ENCODE measurements around the gene IL15RA.
A peak's percentile ranks its signal among the peaks of the same experiment; 100 is the strongest.

IL15RA gene

GRCh38 chr10:5960070-5960972, 17.0 kb downstream of the IL15RA start:
- H3K9me3 Mint-ChIP-seq: no peaks in the 10 kb centered on the region
- DNase-seq: no peak
- H3K27me3 Mint-ChIP-seq: no peaks in the 10 kb centered on the region
- no peaks in the 10 kb centered on the region for H3K4me1 Mint-ChIP-seq (ENCODE audit: low read depth in 2 of 2)
- peaks cover 73% of the 10 kb centered on the region for H3K36me3 Mint-ChIP-seq (ENCODE audit: insufficient read depth)
- ATAC-seq (replicated peaks): no peak
- H3K4me3 Mint-ChIP-seq: no peak overlapping the region
- H3K27ac Mint-ChIP-seq: no peak overlapping the region

DNA sequence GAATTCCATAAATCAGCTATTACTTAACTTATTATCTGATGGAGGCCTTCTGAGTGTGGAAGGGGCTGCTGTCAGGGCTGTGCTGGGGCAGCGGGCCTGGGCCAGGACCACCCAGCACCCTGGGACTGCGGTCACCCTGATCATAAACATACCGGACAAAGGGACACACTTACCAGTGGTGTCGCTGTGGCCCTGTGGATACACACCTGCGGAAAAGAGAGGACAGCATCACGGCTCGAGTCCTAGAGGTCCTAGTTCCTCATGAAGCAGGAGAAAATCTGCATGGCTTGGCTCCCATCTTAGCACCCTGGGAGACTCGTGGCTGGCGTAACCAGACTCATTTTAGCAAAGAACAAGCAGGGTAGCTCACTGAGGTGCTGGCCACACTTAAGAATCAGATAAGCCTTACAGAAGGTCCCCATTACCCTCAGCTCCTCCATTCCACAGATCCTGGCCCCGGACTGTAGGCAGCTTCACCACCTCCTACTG, 17.7 kb downstream of the IL15RA start:
- Mint-ChIP-seq H3K4me1 (ENCODE audit: low read depth in 2 of 2) (no peaks in the 10 kb centered on the region), H3K27ac (no peak overlapping the region), H3K27me3 (no peaks in the 10 kb centered on the region), H3K9me3 (no peaks in the 10 kb centered on the region), H3K36me3 (ENCODE audit: insufficient read depth) (peaks cover 75% of the 10 kb centered on the region), H3K4me3 (no peak overlapping the region)
- DNase-seq (no peak), ATAC-seq (replicated peaks) (no peak)

GRCh38 chr10:5959142-5959541, 18.2 kb downstream of the IL15RA start:
- H3K27ac Mint-ChIP-seq: peak overlapping the region in 1 of 2 donors; percentile 16
- H3K36me3 Mint-ChIP-seq (ENCODE audit: insufficient read depth): peaks cover 73% of the 10 kb centered on the region

GRCh38 chr10:5958675-5959074, 18.7 kb downstream of the IL15RA start:
- Mint-ChIP-seq H3K4me3 (no peak overlapping the region), H3K36me3 (ENCODE audit: insufficient read depth) (peaks cover 77% of the 10 kb centered on the region), H3K27ac (peak overlapping the region in 1 of 2 donors; percentile 16), H3K27me3 (no peaks in the 10 kb centered on the region), H3K9me3 (no peaks in the 10 kb centered on the region), H3K4me1 (ENCODE audit: low read depth in 2 of 2) (no peaks in the 10 kb centered on the region)
- no peak for ATAC-seq (replicated peaks)
- DNase-seq: no peak

More at GRCh38 chr10:5959142-5959541, 18.2 kb downstream of the IL15RA start:
- H3K4me1 Mint-ChIP-seq (ENCODE audit: low read depth in 2 of 2): no peaks in the 10 kb centered on the region
- no peak for DNase-seq
- H3K9me3 Mint-ChIP-seq: no peaks in the 10 kb centered on the region
- H3K27me3 Mint-ChIP-seq: no peaks in the 10 kb centered on the region
- ATAC-seq (replicated peaks): no peak
- no peak overlapping the region for H3K4me3 Mint-ChIP-seq

DNA sequence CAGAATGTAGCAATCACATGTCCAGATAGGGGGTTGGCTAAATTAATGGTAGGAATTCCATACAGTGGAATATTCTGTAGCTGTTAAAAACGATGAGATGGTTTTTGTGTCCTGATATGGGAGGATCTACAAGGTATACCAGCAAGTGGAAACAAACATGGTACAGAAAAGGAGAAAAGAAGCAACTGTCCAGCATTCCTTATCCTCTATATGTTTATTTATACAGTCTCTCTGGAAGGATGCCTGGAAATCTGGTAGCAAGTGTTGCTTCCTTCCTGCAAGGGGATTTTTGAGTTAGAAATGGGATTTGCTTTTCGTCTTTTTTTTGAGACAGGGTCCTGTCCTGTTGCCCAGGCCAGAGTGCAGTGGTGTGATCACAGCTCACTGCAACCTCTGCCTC, 19.3 kb downstream of the IL15RA start:
- H3K27ac Mint-ChIP-seq: no peak overlapping the region

DNA sequence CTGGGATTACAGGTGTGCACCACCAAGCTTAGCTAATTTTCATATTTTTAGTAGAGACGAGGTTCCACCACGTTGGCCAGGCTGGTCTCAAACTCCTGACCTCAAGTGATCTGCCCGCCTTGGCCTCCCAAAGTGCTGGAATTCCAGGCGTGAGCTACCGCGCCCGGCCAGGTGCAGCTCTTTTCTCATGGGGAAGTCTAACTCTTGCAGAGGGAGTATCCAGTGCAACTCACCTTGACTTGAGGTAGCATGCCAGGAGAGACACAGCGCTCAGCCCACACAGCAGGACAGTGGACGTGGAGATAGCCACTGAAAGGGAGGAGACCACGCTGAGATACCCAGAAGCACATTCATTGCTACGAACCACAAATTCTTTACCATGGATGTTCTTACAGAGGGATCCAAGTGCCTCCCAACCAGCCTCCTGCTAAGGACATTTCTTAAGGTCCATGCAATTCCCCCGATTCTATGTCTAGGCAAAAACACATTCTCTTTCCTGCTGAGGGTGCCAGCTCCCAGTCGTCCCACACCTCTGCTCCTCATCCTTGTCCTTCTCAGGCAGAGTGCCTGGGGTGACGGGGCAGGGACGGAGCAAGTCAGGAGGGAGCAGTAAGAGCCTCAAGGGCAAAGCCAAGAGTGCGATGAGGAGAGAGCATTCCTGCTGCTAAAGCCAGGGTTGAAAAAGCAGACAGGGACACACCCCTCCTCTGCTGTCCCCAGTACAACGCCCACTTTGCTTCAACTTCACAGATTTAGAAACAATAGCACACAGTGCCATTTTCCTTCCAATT, 21.0 kb downstream of the IL15RA start:
- Mint-ChIP-seq H3K27ac (peak overlapping the region; percentile 25 to 74), H3K36me3 (ENCODE audit: insufficient read depth) (peaks cover 71% of the 10 kb centered on the region), H3K27me3 (no peaks in the 10 kb centered on the region), H3K4me3 (no peak overlapping the region), H3K4me1 (ENCODE audit: low read depth in 2 of 2) (peaks cover 0 to 2% of the 10 kb centered on the region in 2 donors), H3K9me3 (no peaks in the 10 kb centered on the region)
- ATAC-seq (replicated peaks): no peak
- DNase-seq: no peak

More for the DNA sequence above, 19.3 kb downstream of the IL15RA start:
- Mint-ChIP-seq H3K4me3 (no peak overlapping the region), H3K4me1 (ENCODE audit: low read depth in 2 of 2) (peaks cover 0 to 2% of the 10 kb centered on the region in 2 donors), H3K9me3 (no peaks in the 10 kb centered on the region), H3K36me3 (ENCODE audit: insufficient read depth) (peaks cover 77% of the 10 kb centered on the region), H3K27me3 (no peaks in the 10 kb centered on the region)
- no peak for ATAC-seq (replicated peaks)
- no peak for DNase-seq

GRCh38 chr10:5953676-5954075, 23.7 kb downstream of the IL15RA start:
- ATAC-seq (replicated peaks): no peak
- peak overlapping the region; percentile 51 to 65 for H3K27ac Mint-ChIP-seq
- H3K4me1 Mint-ChIP-seq (ENCODE audit: low read depth in 2 of 2): peaks cover 2 to 4% of the 10 kb centered on the region in 2 donors

GRCh38 chr10:5952731-5953385, 24.5 kb downstream of the IL15RA start:
- Mint-ChIP-seq H3K4me1 (ENCODE audit: low read depth in 2 of 2) (peaks cover 2 to 4% of the 10 kb centered on the region in 2 donors), H3K27ac (peak overlapping the region in 1 of 2 donors; percentile 51), H3K36me3 (ENCODE audit: insufficient read depth) (peaks cover 48% of the 10 kb centered on the region), H3K4me3 (no peak overlapping the region), H3K9me3 (no peaks in the 10 kb centered on the region), H3K27me3 (no peaks in the 10 kb centered on the region)
- no peak for ATAC-seq (replicated peaks)
- no peak for DNase-seq

More at GRCh38 chr10:5953676-5954075, 23.7 kb downstream of the IL15RA start:
- Mint-ChIP-seq H3K36me3 (ENCODE audit: insufficient read depth) (peaks cover 54% of the 10 kb centered on the region), H3K4me3 (no peak overlapping the region), H3K9me3 (no peaks in the 10 kb centered on the region), H3K27me3 (no peaks in the 10 kb centered on the region)
- DNase-seq: no peak

- H3K4me3 Mint-ChIP-seq: no peak overlapping the region
- H3K9me3 Mint-ChIP-seq: no peaks in the 10 kb centered on the region
- peaks cover 2 to 4% of the 10 kb centered on the region in 2 donors for H3K4me1 Mint-ChIP-seq (ENCODE audit: low read depth in 2 of 2)
- H3K36me3 Mint-ChIP-seq (ENCODE audit: insufficient read depth): peaks cover 40% of the 10 kb centered on the region
- ATAC-seq (replicated peaks) (no peak), DNase-seq (no peak)
- no peak overlapping the region for H3K27ac Mint-ChIP-seq
- H3K27me3 Mint-ChIP-seq: no peaks in the 10 kb centered on the region
Measured at GRCh38 chr10:5951721-5952407, 25.5 kb downstream of the IL15RA start.

GRCh38 chr10:5951167-5951711, 26.1 kb downstream of the IL15RA start:
- Mint-ChIP-seq H3K4me1 (ENCODE audit: low read depth in 2 of 2) (peaks cover 2 to 4% of the 10 kb centered on the region in 2 donors), H3K27me3 (no peaks in the 10 kb centered on the region), H3K9me3 (no peaks in the 10 kb centered on the region), H3K36me3 (ENCODE audit: insufficient read depth) (peaks cover 36% of the 10 kb centered on the region), H3K27ac (no peak overlapping the region), H3K4me3 (no peak overlapping the region)
- no peak for DNase-seq
- no peak for ATAC-seq (replicated peaks)

GRCh38 chr10:5949009-5949759, 28.2 kb downstream of the IL15RA start:
- H3K4me3 Mint-ChIP-seq: no peak overlapping the region
- H3K9me3 Mint-ChIP-seq: no peaks in the 10 kb centered on the region
- ATAC-seq (replicated peaks): no peak
- no peaks in the 10 kb centered on the region for H3K27me3 Mint-ChIP-seq
- no peak for DNase-seq
- peaks cover 19% of the 10 kb centered on the region for H3K36me3 Mint-ChIP-seq (ENCODE audit: insufficient read depth)
- H3K4me1 Mint-ChIP-seq (ENCODE audit: low read depth in 2 of 2): peaks cover 8 to 9% of the 10 kb centered on the region in 2 donors
- peak overlapping the region in 1 of 2 donors; percentile 13 for H3K27ac Mint-ChIP-seq

DNA sequence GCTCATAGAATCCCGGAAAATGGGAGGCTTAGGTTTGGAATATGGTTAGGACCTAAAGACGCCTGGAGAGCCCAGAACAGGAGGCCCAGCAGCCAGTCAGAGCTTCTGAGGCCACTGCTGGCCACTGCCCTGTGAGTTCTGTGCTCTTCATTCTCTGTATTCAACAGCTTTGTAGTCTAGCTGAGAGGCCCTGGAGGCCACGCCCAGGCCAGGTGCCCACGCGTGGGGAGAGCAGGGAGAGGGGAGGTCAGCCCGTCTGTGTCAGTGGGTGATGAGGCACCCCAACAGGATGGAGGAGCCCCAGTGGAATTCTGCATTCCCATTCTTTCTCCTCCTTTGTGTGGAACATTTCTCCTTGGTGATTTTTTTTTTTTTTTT, 29.1 kb downstream of the IL15RA start:
- Mint-ChIP-seq H3K4me1 (ENCODE audit: low read depth in 2 of 2) (peaks cover 8 to 9% of the 10 kb centered on the region in 2 donors), H3K36me3 (ENCODE audit: insufficient read depth) (peaks cover 10% of the 10 kb centered on the region), H3K9me3 (no peaks in the 10 kb centered on the region), H3K27me3 (no peaks in the 10 kb centered on the region), H3K4me3 (no peak overlapping the region), H3K27ac (no peak overlapping the region)
- ATAC-seq (replicated peaks) (no peak), DNase-seq (no peak)

Data from effector memory CD8-positive, alpha-beta T cell (primary cell).